ENCODE results near the gene FBXO31. TPM values are rescaled to one million over a fixed set of nuclear protein-coding genes. Genes with fewer than 3 reads are reported as not detected.
A peak's percentile ranks its signal among the peaks of the same experiment; 100 is the strongest.

The FBXO31 gene
- total and polyA plus RNA-seq, 10 of the 15 experiments (the other 5 are each of a cell fraction or from before 2014, with no cell fraction given): 0.19 to 33.1 (median 10.3) TPM

- TF ChIP-seq, protein P1, sequence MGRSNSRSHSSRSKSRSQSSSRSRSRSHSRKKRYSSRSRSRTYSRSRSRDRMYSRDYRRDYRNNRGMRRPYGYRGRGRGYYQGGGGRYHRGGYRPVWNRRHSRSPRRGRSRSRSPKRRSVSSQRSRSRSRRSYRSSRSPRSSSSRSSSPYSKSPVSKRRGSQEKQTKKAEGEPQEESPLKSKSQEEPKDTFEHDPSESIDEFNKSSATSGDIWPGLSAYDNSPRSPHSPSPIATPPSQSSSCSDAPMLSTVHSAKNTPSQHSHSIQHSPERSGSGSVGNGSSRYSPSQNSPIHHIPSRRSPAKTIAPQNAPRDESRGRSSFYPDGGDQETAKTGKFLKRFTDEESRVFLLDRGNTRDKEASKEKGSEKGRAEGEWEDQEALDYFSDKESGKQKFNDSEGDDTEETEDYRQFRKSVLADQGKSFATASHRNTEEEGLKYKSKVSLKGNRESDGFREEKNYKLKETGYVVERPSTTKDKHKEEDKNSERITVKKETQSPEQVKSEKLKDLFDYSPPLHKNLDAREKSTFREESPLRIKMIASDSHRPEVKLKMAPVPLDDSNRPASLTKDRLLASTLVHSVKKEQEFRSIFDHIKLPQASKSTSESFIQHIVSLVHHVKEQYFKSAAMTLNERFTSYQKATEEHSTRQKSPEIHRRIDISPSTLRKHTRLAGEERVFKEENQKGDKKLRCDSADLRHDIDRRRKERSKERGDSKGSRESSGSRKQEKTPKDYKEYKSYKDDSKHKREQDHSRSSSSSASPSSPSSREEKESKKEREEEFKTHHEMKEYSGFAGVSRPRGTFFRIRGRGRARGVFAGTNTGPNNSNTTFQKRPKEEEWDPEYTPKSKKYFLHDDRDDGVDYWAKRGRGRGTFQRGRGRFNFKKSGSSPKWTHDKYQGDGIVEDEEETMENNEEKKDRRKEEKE (IDR thresholded peaks at IDR 0.05): no peak
- TF ChIP-seq EGR1 (IDR thresholded peaks at IDR 0.05; ENCODE audit: borderline replicate concordance in 1 of 2, low read depth in 2 of 2, low read length in 2 of 2) (peak in 1 of 2 experiments; percentile 39; a peak in 1 of 3 replicates), BCL11A (IDR thresholded peaks at IDR 0.05; ENCODE audit: low read depth, low read length) (no peak), NFXL1 (IDR thresholded peaks at IDR 0.05; ENCODE audit: borderline replicate concordance) (no peak), SMARCA5 (IDR thresholded peaks at IDR 0.05) (0 out of 2 replicates have a peak, but pooled peaks have one; percentile 8), RUNX3 (IDR thresholded peaks at IDR 0.05; ENCODE audit: low read length) (no peak), NR2F1 (conservative IDR thresholded peaks at IDR 0.05) (peak; percentile 85), FOXK2 (IDR thresholded peaks at IDR 0.05) (no peak), CREB1 (IDR thresholded peaks at IDR 0.05; ENCODE audit: low read depth) (no peak), GABPA (IDR thresholded peaks at IDR 0.05; ENCODE audit: low read depth) (no peak), MEF2B (IDR thresholded peaks at IDR 0.05; ENCODE audit: partially characterized antibody, poor library complexity, severe bottlenecking) (no peak), BACH1 (IDR thresholded peaks at IDR 0.05; ENCODE audit: borderline replicate concordance) (peak; percentile 45; the same call in 1 of the 2 replicates), NFYA (IDR thresholded peaks at IDR 0.05; ENCODE audit: borderline replicate concordance, low read depth, low read length) (no peak)
- TF ChIP-seq, protein P2, sequence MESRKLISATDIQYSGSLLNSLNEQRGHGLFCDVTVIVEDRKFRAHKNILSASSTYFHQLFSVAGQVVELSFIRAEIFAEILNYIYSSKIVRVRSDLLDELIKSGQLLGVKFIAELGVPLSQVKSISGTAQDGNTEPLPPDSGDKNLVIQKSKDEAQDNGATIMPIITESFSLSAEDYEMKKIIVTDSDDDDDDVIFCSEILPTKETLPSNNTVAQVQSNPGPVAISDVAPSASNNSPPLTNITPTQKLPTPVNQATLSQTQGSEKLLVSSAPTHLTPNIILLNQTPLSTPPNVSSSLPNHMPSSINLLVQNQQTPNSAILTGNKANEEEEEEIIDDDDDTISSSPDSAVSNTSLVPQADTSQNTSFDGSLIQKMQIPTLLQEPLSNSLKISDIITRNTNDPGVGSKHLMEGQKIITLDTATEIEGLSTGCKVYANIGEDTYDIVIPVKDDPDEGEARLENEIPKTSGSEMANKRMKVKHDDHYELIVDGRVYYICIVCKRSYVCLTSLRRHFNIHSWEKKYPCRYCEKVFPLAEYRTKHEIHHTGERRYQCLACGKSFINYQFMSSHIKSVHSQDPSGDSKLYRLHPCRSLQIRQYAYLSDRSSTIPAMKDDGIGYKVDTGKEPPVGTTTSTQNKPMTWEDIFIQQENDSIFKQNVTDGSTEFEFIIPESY (IDR thresholded peaks at IDR 0.05): peak; percentile 86
- TF ChIP-seq, protein P3, sequence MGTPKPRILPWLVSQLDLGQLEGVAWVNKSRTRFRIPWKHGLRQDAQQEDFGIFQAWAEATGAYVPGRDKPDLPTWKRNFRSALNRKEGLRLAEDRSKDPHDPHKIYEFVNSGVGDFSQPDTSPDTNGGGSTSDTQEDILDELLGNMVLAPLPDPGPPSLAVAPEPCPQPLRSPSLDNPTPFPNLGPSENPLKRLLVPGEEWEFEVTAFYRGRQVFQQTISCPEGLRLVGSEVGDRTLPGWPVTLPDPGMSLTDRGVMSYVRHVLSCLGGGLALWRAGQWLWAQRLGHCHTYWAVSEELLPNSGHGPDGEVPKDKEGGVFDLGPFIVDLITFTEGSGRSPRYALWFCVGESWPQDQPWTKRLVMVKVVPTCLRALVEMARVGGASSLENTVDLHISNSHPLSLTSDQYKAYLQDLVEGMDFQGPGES (IDR thresholded peaks at IDR 0.05): no peak
- TF ChIP-seq, protein P4, sequence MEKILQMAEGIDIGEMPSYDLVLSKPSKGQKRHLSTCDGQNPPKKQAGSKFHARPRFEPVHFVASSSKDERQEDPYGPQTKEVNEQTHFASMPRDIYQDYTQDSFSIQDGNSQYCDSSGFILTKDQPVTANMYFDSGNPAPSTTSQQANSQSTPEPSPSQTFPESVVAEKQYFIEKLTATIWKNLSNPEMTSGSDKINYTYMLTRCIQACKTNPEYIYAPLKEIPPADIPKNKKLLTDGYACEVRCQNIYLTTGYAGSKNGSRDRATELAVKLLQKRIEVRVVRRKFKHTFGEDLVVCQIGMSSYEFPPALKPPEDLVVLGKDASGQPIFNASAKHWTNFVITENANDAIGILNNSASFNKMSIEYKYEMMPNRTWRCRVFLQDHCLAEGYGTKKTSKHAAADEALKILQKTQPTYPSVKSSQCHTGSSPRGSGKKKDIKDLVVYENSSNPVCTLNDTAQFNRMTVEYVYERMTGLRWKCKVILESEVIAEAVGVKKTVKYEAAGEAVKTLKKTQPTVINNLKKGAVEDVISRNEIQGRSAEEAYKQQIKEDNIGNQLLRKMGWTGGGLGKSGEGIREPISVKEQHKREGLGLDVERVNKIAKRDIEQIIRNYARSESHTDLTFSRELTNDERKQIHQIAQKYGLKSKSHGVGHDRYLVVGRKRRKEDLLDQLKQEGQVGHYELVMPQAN (conservative IDR thresholded peaks at IDR 0.05): no peak; the same call in 1 of the 2 replicates
- TF ChIP-seq, protein P5, sequence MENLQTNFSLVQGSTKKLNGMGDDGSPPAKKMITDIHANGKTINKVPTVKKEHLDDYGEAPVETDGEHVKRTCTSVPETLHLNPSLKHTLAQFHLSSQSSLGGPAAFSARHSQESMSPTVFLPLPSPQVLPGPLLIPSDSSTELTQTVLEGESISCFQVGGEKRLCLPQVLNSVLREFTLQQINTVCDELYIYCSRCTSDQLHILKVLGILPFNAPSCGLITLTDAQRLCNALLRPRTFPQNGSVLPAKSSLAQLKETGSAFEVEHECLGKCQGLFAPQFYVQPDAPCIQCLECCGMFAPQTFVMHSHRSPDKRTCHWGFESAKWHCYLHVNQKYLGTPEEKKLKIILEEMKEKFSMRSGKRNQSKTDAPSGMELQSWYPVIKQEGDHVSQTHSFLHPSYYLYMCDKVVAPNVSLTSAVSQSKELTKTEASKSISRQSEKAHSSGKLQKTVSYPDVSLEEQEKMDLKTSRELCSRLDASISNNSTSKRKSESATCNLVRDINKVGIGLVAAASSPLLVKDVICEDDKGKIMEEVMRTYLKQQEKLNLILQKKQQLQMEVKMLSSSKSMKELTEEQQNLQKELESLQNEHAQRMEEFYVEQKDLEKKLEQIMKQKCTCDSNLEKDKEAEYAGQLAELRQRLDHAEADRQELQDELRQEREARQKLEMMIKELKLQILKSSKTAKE (IDR thresholded peaks at IDR 0.05; ENCODE audit: low read depth, poor library complexity, severe bottlenecking): no peak
- TF ChIP-seq, protein P6, sequence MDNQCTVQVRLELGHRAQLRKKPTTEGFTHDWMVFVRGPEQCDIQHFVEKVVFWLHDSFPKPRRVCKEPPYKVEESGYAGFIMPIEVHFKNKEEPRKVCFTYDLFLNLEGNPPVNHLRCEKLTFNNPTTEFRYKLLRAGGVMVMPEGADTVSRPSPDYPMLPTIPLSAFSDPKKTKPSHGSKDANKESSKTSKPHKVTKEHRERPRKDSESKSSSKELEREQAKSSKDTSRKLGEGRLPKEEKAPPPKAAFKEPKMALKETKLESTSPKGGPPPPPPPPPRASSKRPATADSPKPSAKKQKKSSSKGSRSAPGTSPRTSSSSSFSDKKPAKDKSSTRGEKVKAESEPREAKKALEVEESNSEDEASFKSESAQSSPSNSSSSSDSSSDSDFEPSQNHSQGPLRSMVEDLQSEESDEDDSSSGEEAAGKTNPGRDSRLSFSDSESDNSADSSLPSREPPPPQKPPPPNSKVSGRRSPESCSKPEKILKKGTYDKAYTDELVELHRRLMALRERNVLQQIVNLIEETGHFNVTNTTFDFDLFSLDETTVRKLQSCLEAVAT (IDR thresholded peaks at IDR 0.05): peak; percentile 98
These were observed 7.9 kb upstream of the FBXO31 start (continued) for GRCh38 chr16:87391324-87391949.
